ENCODE measurements around the gene PCGF5.

Gene PCGF5

GRCh38 chr10:91190388-91190870 is 30.0 kb upstream of the PCGF5 start:
- DNase-seq (ENCODE audit: insufficient read length, low spot score) (no peak), FAIRE-seq (no peak)
- TF ChIP-seq CTCF (IDR thresholded peaks at IDR 0.05; ENCODE audit: insufficient read depth, missing control alignments), result no peak

GRCh38 chr10:91190876-91191583 is 29.4 kb upstream of the PCGF5 start:
- no peak for TF ChIP-seq CTCF (IDR thresholded peaks at IDR 0.05; ENCODE audit: insufficient read depth, missing control alignments)
- DNase-seq (ENCODE audit: insufficient read length, low spot score) (no peak), FAIRE-seq (no peak)

GRCh38 chr10:91191584-91191919 is 28.9 kb upstream of the PCGF5 start:
- no peak for DNase-seq (ENCODE audit: insufficient read length, low spot score)
- TF ChIP-seq CTCF (IDR thresholded peaks at IDR 0.05; ENCODE audit: insufficient read depth, missing control alignments), result no peak
- no peak for FAIRE-seq

GRCh38 chr10:91194497-91195179 is 25.8 kb upstream of the PCGF5 start:
- no peak for FAIRE-seq
- no peak for TF ChIP-seq CTCF (IDR thresholded peaks at IDR 0.05; ENCODE audit: insufficient read depth, missing control alignments)
- DNase-seq (ENCODE audit: insufficient read length, low spot score), result no peak

GRCh38 chr10:91196268-91197048 is 24.0 kb upstream of the PCGF5 start:
- no peak for TF ChIP-seq CTCF (IDR thresholded peaks at IDR 0.05; ENCODE audit: insufficient read depth, missing control alignments)
- FAIRE-seq (no peak), DNase-seq (ENCODE audit: insufficient read length, low spot score) (no peak)

GRCh38 chr10:91197127-91197526 is 23.3 kb upstream of the PCGF5 start:
- FAIRE-seq (no peak), DNase-seq (ENCODE audit: insufficient read length, low spot score) (no peak)
- TF ChIP-seq CTCF (IDR thresholded peaks at IDR 0.05; ENCODE audit: insufficient read depth, missing control alignments), result no peak
